ENCODE results near the gene CRAMP1.
"Not testable (repeated sequence)": the region's sequence is repeated elsewhere in the genome, so short reads cannot be mapped to it uniquely, and the experiment has no call there.

Gene CRAMP1, protein sequence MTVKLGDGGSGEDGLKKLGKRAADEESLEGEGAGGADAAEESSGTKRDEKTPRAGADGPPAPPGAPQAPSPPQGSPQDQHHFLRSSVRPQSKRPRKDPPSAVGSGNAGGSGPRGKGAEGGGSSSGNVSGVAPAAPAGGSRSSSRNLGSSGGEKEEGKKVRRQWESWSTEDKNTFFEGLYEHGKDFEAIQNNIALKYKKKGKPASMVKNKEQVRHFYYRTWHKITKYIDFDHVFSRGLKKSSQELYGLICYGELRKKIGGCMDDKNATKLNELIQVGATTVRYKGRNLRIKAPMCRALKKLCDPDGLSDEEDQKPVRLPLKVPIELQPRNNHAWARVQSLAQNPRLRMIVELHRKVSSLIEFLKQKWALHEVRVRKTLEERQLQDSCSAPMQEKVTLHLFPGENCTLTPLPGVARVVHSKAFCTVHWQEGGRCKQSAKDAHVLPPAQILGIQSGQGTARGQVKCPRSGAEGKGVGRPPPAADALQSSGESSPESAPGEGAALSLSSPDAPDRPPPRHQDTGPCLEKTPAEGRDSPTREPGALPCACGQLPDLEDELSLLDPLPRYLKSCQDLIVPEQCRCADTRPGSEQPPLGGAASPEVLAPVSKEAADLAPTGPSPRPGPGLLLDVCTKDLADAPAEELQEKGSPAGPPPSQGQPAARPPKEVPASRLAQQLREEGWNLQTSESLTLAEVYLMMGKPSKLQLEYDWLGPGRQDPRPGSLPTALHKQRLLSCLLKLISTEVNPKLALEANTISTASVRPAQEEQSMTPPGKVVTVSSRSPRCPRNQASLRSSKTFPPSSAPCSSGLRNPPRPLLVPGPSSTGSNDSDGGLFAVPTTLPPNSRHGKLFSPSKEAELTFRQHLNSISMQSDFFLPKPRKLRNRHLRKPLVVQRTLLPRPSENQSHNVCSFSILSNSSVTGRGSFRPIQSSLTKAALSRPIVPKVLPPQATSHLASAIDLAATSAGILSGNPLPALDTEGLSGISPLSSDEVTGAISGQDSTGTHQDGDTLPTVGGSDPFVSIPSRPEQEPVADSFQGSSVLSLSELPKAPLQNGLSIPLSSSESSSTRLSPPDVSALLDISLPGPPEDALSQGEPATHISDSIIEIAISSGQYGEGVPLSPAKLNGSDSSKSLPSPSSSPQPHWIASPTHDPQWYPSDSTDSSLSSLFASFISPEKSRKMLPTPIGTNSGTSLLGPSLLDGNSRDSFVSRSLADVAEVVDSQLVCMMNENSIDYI (N-terminal part only)

DNA sequence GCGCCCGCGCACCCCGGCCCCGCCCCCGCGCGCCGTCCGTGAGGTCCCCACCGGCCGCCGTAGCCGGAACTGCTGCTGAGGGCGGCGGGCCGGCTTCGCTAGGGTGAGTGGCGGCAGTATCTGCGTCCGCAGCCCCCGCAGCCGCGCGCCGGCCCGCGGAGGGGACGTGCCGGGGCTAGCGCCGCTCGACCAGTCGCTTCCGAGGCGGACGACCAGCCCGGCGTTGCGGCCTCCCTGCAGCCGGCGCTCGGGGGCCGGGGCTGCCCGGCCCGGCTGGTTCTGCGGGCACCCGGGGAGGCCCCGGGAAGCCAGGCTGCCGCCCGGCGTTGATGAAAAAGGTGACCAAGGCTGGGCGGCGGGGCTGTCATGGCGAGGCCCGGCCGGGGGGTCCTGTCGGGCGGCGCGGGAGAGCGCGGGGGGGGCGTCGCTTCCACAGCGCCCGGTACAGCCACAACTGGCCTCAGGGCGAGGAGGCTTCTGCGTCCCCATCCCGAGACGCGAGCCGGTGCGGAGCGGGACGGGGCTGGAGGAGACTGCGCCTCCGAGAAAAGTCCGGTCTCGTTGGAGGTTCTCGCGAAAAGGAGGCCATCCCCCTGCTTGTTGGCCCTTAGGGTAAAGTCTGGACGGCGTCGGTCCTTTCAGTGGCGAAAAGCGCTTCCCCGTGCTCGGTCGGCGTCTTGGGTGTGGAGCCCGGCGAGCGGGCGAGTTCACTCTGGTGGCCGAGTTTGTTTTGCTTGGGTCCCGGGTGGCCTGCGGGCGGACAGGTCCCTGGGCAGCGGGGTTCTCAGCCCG lies at the start of gene CRAMP1:
Gene CRAMP1, plus strand, starts transcription at position 41 of the 792 bp plus-strand sequence. CDS start 2,280 bp downstream, outside the sequence.
- no peak for DNase-seq

DNA sequence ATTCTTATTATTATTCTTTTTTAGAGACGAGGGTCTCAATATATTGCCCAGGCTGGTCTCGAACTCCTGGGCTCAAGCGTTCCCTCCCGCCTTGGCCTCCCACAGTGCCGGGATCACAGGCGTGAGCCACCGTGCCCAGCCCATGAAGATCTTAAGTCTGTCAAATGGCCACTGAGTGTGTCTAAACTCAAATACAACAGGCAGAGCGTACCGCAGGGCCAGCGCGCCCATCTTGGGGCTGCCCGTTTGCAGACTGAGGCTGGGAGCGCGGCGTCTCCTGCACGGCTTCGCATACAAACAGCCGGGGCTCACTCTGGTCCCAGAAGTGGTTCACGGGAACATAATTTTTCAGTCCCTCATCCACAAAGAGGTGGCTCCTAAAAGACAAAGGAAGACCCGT lies 48.4 kb upstream of the CRAMP1 start:
- no peak for DNase-seq

DNA sequence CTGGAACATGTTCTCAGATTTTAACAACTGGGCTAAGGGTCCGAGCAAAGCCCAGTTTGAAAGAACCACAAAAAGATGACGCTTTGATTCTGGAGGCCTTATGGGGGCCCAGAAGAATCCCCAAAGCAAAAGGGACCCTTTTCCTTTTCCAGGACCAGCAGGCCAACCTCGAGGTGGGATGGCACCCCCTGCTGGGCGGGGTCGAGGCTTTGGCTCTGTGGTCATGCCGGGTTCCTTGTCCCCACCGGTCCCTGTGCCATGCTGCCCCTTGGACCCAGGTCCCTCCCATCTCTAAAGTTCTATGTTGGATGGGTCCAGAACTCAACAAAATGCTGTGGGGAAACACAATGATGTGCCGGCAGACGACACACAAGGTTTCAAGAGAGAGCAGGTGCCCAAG lies 47.8 kb upstream of the CRAMP1 start:
- no peak for DNase-seq

DNA sequence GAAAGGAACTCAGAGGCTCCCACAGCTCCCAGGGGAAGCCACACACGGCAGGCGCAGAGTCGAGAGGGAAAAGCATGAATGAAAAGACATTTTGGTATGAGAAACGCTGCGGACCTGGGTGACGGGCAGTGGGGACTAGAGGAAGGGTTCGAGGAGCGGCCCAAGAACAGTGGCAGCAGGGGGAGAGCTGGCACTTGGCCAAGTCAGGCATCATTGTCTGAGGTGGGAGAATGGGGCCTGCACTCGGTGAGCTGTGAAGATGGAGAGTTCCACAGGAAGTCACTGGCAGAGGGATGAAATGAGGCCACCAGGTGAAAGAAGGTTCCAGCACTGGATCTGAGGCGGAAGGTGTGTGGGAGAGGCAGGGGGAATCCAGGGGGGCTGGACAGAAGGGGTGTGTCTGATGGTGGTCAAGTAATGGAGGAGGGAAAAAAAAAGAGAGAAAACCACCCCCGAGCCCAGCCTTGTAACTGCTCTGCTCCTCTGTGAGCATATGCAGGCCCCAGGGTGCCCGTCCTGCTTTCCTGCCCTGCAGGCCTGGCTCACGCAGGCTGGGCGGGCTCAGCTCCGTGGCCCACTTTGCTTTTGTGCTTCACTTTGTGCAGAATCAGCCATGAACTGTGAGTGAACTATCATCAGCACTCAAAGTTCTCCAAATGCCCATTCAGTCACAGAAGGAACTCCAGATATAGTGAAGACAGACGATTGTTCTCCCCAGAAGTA lies 46.9 kb upstream of the CRAMP1 start:
- DNase-seq = no peak

DNA sequence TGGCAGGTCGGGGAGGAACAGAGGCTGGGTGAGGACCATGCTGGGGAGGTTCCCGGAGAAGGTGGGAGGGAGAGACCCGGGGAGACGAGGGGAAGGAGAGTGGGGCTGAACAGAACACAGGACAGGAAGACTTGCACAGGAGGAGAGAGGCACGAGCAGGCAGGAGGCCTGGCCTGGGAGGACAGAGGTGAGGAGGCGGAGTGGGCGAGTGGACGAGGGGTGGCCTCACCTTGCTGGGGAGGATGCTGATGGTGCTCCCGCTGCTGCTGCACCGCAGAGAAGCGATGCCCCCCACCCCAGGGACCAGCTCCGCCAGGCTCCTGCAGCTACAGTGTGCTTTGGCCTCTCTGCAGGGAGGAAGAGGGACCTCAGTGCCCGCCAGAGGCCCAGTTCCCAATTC lies 44.2 kb upstream of the CRAMP1 start:
- DNase-seq = no peak

DNA sequence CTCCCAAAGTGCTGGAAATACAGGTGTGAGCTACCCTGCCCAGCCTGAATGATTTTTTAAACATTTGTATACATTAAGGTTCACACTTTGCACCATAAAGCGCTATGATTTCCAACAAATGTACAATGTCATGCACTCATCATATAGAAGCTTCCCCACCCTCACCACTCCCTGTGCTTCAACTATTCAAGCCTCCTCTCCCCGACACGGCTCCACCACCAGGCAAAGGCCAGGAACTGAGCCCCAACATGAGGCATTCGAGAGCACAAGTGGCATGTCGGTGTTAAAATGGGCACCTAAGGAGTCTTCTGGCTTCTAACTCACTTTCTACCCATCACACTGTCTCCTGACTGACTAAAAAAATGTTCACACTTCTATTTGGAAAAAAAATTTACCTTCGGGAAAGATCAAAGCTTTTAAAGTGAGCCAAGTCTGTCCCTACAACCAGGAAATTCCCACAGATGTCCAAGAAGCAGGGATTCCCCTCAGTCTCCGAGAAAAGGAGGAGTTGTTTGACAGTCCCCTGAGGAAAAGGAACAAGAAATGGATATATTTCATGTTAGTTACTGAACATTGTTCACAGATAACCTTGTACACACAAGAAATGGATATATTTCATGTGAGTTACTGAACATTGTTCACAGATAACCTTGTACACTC lies 41.0 kb upstream of the CRAMP1 start:
- no peak for DNase-seq

DNA sequence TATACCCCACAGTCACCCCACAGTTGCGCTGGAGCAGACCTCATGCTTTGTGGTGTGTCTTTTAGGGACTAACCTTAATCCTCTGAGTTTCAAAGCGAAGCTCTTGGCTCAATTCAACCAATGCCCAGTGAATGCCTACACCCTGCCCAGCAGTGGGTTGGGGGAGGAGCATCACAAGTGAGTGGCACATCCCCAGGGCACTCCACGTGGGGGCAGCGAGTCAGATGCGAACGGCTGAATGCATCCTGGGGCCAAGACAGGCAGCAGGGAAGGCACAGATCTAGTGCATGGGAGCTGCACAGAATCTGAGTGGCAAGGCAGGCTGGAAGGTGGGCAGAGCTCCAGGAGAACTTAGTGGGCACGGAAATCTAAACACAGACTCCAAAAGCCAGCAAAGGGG lies 39.5 kb upstream of the CRAMP1 start:
- DNase-seq = no peak

DNA sequence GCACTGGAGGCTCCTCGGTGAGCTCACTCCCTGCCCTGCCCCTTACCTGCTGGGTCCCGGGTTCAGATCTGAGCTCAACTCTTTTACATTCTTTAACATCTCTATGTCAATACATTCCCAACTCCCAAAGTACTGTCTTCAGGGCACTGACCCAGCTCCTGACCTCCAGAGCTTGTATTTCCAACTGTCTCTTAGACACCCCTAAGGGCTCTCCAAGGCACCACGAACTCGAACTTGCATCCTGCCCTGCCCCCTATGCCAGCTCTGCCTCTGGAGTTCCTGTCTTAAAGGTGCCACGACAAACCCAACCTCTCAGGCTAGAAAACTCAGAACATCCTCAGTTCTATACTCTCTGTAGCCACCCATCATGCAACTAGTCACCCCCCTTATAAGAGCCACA lies 38.9 kb upstream of the CRAMP1 start:
- no peak for DNase-seq

DNA sequence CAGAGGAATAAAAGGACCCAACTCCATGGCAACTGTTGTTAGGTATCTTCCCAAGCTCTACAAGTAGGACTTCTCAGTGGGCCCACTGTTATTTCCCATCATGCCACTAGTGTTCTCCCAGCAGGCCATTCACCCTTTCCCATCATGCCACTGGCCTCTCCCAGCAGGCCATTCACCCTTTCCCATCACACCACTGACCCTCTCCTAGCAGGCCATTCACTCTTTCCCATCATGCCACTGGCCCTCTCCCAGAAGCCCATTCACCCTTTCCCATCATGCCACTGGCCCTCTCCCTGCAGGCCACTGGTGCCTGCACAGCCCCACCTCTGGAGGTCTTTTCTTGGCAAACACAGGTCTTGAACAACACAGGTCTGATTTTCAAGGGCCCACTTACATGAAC lies 36.6 kb upstream of the CRAMP1 start:
- no peak for DNase-seq

DNA sequence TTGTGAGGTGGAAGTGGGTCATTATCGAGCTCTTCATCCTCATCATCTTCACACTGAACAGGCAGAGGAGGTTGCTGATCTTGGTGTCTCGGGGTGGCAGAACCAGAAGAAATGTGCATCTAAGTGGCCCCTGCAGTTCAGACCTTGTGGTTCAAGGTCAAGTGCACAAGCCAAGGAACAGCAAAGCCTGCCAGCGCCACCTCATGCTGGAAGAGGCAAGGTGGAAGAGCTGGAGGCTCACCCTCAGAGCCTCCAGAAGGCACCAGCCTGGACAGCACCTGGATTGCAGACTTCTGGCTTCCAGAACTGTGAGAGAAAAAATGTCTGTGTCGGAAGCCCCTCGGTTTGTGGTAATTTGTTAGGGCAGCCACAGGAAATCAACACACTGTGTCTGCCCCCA lies 32.9 kb upstream of the CRAMP1 start:
- no peak for DNase-seq

DNA sequence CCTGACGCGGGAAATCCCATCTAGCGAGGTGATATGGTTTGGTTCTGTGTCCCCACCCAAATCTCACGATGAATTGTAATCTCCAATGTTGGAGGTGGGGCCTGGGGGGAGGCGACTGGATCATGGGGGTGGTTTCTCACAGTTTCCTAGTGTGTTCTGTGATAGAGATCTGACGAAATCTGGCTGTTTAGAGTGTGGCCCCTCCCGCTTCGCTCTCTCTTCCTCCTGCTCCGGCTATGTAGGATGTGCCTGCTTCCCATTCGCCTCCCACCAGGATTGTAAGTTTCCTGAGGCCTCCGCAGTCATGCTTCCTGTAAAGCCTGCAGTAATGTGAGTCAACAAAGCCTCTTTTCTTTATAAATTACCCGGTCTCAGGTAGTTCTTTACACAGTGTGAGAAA lies 31.9 kb upstream of the CRAMP1 start:
- DNase-seq = no peak

DNA sequence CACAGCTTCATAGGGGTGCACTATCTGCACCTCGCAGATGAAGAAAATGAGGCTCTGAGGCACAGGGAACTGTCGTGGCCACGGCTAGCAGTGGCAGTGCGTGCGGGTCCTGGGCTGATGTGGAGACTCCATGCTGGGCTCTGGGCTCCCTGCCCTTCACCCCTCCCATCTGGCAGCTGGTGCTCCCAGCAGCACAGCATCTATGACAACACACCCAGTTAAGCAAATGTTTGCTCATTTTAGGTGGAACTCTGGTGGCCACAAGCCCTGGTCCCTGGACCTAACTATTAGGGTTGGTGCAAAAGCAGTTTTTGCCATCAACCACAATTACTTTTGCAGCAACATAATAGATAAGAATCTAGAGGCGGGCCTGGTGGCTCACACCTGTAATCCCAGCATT lies 31.2 kb upstream of the CRAMP1 start:
- no peak for DNase-seq

DNA sequence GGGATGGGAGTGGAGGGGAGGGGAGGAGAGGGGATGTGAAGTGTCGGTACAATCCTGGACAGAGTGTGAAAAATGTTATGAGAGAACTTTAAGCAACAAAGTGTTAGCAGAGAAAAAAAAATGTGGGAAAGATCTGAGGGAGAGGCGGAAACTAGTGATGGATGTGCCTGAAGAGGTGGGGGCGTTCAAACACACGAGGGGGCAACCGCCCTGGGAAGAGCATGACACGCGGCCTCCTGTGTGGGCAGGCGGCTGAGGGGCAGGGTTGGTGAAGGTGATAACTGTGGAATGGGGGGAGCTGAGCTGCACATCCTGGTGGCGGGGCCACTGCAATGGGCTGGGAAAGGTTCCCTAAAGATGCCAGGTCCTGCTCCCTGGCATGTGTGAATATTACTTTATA lies 30.4 kb upstream of the CRAMP1 start:
- no peak for DNase-seq

DNA sequence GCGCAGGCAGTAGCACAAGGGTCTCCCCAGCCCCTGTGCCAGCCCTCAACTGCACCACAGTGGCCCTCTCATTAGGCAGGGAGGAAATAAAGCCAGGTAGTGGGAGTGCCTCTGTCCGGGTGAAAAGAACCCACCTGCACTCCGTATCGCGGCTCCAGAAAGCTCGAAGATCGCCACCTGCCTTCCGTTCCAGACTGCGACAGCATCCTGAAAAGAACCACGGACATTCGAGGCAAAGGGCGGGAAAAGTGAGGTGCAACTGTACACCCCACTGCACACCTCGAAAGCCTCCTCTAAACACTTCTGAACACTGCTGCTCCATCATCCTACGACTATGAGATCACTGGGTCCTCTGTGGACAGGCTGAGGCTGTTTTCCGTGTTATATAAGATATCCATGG lies 29.0 kb upstream of the CRAMP1 start:
- no peak for DNase-seq

DNA sequence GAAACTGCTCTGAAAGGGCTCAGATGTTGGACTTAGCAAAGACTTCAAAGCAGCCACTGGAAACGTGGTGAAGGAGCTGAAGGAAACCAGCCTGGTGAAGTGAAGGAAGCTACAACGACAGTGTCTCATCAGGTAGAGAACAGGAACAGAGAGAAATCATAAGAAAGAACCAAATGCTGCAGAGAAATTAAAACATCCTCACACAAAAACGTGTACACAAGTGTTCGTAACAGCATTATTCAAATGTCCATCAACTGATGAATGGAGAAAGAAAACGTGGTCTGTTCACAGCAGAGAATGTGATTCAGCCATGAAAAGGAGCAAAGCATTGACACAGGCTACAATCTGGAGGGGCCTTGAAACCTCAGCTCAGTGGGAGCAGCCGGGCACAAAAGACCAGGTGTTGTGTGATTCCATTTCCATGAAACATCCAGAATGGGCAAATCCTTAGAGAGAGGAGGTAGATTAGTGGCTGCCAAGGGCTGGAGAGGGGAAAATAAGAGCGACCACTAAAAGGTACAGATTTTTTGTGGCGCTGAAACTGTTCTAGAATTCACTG lies 27.2 kb upstream of the CRAMP1 start:
- DNase-seq = no peak

DNA sequence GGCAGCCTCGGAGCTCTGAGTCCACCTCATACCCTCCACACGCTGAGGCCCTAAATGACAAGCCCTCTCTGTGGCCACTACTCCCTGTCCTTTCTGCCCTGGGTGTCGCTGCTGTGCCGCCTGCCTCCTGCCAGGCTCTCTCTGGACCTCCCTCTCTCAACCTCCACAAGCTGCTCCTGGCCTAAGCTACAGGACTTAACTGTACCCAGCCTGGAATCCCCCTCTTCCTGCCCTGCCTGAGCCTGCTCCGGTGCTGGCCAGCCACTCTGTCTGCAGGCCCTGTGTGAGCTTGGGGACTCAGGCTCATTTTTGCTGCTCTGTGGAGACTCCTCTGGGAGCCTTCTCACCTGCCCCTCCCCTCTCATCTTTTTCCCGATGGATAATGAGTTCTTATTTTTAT lies 21.8 kb upstream of the CRAMP1 start:
- DNase-seq = no peak

DNA sequence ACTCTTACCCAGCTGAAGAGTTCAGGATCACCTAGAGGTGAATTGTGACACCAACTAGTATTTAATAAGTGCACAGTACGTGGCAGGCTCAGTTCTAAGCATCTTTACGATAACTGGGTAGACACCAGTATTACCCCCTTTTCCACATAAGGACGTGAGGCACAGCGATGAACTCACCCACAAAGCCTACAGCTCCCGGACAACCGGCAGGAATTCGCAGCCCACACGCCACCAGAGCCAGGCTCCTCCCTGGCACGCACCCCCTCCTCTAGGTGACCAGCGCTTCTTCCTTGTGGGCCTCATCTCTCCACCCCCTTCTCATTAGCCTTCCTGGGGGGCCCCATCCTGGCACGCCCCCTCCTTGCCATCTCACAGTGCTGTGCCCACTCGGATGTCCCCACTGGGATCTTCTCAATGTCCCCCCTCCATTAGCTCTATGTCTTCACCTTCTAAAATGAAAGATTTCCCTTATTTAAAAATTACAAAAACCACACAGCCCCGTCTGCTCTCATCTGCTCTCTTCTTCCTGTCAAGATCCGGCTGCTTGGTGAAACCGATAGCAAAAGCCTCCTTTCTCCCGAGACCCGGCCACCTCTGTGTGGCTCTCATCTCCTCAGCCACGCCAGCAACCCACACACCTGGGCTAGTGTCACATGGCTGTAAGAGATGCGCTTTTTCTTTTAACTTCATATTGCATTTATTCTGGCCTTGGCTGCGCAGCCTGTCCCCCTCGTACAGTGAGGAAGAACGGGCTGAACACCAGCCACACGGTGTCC lies 21.0 kb upstream of the CRAMP1 start:
- DNase-seq = no peak

DNA sequence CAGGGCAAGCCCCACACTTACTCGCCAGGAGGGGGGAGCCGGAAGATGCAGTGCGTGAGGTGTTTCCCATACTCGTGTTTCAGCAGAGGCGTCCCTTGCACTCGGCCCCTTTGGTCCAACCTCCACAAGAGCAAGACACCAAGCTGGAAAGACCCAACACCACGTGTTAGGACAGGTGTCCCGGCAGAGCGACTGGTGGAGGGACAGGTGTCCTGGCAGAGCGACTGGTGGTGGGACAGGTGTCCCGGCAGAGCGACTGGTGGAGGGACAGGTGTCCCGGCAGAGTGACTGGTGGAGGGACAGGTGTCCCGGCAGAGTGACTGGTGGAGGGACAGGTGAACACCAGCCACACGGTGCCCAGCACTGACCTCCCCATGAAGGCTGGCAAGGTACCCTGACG lies 19.7 kb upstream of the CRAMP1 start:
- no peak for DNase-seq

DNA sequence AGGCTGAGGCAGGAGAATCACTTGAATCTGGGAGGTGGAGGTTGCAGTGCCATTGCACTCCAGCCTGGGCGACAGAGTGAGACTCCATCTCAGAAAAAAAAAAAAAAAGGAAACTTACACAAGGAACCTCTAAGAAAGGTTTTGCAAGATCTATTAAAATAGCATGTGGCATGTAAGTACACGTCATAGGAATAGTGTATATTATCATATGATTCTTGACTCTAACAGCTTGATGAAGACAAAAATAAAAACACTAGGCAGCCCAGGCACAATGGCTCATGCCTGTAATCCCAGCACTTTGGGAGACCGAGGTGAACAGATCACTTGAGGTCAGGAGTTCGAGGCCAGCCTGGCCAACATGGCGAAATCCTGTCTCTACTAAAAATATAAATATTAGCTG lies 16.6 kb upstream of the CRAMP1 start:
- not testable (repeated sequence) for DNase-seq

DNA sequence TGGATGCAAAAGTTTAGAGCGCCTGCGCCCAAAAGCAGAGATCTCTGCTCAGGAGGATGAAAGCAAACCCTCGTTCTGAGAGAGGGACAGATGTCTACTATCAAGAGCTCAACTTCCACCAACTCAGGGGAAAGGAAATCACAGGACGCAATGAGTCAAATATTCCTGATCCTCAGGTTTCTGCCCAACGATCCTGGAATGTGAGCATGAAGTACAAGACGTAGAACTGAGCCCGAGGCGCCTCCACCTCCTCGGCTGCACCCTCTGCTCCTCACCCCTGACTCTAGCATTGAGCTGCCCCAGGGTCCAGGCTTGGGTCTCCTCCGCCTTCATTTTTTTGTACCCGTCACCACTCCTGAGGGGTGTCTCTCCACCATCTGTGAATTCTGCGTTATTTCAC lies 15.6 kb upstream of the CRAMP1 start:
- no peak for DNase-seq
